MM.1S (cell line): ENCODE data around the gene MT3.

Experiments
- DNase-seq: peaks from one replicate; pipeline ENCODE4 v3.0.0-alpha.2; 2015
- H2AFZ ChIP-seq: fragments of 300-600 bp; sonication (generic); 2 replicates; pipeline ENCODE4 v1.6.0; 2016; ENCODE audit warnings: antibody characterized with exemption, low read length
- H3F3A ChIP-seq: fragments of 300-600 bp; sonication (generic); 2 replicates; pipeline ENCODE4 v1.6.1; 2016; ENCODE audit warnings: mild to moderate bottlenecking, antibody characterized with exemption, low read length, moderate library complexity, mixed read lengths; ENCODE audit not compliant: insufficient read depth
- H3K27ac ChIP-seq: fragments of 300-600 bp; sonication (generic); 2 replicates; pipeline ENCODE4 v1.5.1; 2016; ENCODE audit warnings: mild to moderate bottlenecking, low read length
- H3K27me3 ChIP-seq: fragments of 300-600 bp; sonication (generic); replicated peaks from 2 replicates; pipeline ENCODE4 v1.6.0; 2016; ENCODE audit warnings: low read length; ENCODE audit not compliant: insufficient read depth
- H3K36me3 ChIP-seq: fragments of 300-600 bp; sonication (generic); replicated peaks from 2 replicates; pipeline ENCODE4 v1.6.1; 2016; ENCODE audit warnings: mild to moderate bottlenecking, low read length, mixed read lengths; ENCODE audit not compliant: insufficient read depth
- H3K4me1 ChIP-seq: fragments of 300-600 bp; sonication (generic); 2 replicates; pipeline ENCODE4 v1.6.1; 2016; ENCODE audit warnings: low read length, mixed read lengths
- H3K4me2 ChIP-seq: fragments of 300-600 bp; sonication (generic); 2 replicates; pipeline ENCODE4 v1.6.0; 2016; ENCODE audit warnings: low read depth, low read length
- H3K4me3 ChIP-seq: fragments of 300-600 bp; sonication (generic); 2 replicates; pipeline ENCODE4 v1.5.1; 2016; ENCODE audit warnings: low read length, mixed read lengths
- H3K79me2 ChIP-seq: fragments of 300-600 bp; sonication (generic); 2 replicates; pipeline ENCODE4 v1.6.1; 2016; ENCODE audit warnings: mixed run types, low read length, mixed read lengths
- H3K9ac ChIP-seq: fragments of 300-600 bp; sonication (generic); 2 replicates; pipeline ENCODE4 v1.6.1; 2016; ENCODE audit warnings: low read length, mixed read lengths
- H3K9me2 ChIP-seq: fragments of 300-600 bp; sonication (generic); replicated peaks from 2 replicates; pipeline ENCODE4 v1.6.1; 2016; ENCODE audit warnings: mild to moderate bottlenecking, low read length, mixed read lengths; ENCODE audit not compliant: insufficient read depth
- H3K9me3 ChIP-seq: fragments of 300-600 bp; sonication (generic); replicated peaks from 2 replicates; pipeline ENCODE4 v1.6.1; 2016; ENCODE audit warnings: mild to moderate bottlenecking, low read length, mixed read lengths; ENCODE audit not compliant: insufficient read depth
- H4K20me1 ChIP-seq: fragments of 300-600 bp; sonication (generic); 2 replicates; pipeline ENCODE4 v1.6.1; 2016; ENCODE audit warnings: mild to moderate bottlenecking, low read length, moderate library complexity, mixed read lengths; ENCODE audit not compliant: insufficient read depth
- CTCF ChIP-seq: fragments of 300-600 bp; sonication (generic); IDR thresholded peaks from 2 replicates; pipeline ENCODE4 v1.5.1; 2016; ENCODE audit warnings: antibody characterized with exemption, low read length, mixed read lengths
- EZH2 ChIP-seq: fragments of 300-600 bp; sonication (generic); optimal IDR thresholded peaks from 2 replicates; pipeline ENCODE3; 2017; ENCODE audit warnings: low read depth, mild to moderate bottlenecking, antibody characterized with exemption, low read length, mixed read lengths
- EZH2phosphoT487 ChIP-seq: fragments of 300-600 bp; sonication (generic); IDR thresholded peaks from 2 replicates; pipeline ENCODE4 v1.6.1; 2018; ENCODE audit warnings: antibody characterized with exemption, low read length

The MT3 gene

DNA sequence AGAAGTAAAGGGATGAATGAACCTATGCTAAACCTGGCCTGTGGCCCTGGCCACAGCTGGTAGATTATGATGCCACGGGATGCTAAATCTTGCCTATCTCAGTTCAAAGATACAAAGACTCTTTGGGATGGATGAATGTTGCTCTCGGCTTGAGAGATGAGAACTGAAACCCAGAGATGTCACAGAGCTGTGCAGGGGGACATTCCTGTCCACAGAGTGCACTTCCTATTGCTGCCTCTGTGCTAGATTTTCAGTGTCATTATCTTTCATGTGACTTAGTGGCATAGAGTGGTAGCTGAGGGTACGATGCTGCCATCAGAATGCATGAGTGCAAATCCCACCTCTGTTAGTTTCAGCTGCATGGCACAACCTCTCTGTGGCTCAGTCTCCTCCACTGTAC, 40.8 kb downstream of the MT3 start:
- Histone ChIP-seq H3K79me2 (no peaks in the 10 kb centered on the region), H3F3A (no peaks in the 10 kb centered on the region), H3K9me2 (no peaks in the 10 kb centered on the region), H3K36me3 (no peaks in the 10 kb centered on the region), H3K4me3 (no peak overlapping the region), H3K4me2 (no peak overlapping the region), H4K20me1 (no peaks in the 10 kb centered on the region), H3K9me3 (no peaks in the 10 kb centered on the region), H2AFZ (no peak overlapping the region), H3K27me3 (peaks cover 71% of the 10 kb centered on the region), H3K27ac (no peak overlapping the region), H3K4me1 (no peaks in the 10 kb centered on the region), H3K9ac (no peak overlapping the region)
- DNase-seq: peak; percentile 22
- TF ChIP-seq EZH2: no peak
- peak; percentile 6; the same call in 1 of the 2 replicates for TF ChIP-seq CTCF

- H3K9ac ChIP-seq: no peak overlapping the region
- H3K4me2 ChIP-seq: no peak overlapping the region
- H3K27ac ChIP-seq: no peak overlapping the region
- no peaks in the 10 kb centered on the region for H3F3A ChIP-seq
- H4K20me1 ChIP-seq: no peaks in the 10 kb centered on the region
- no peaks in the 10 kb centered on the region for H3K9me2 ChIP-seq
- peaks cover 71% of the 10 kb centered on the region for H3K27me3 ChIP-seq
- H3K9me3 ChIP-seq: no peaks in the 10 kb centered on the region
- no peaks in the 10 kb centered on the region for H3K79me2 ChIP-seq
- H3K4me3 ChIP-seq: no peak overlapping the region
- no peak for DNase-seq
- no peak for TF ChIP-seq EZH2phosphoT487
- no peaks in the 10 kb centered on the region for H3K4me1 ChIP-seq
- H2AFZ ChIP-seq: no peak overlapping the region
- no peaks in the 10 kb centered on the region for H3K36me3 ChIP-seq
Observed at GRCh38 chr16:56631197-56631596, 41.9 kb downstream of the MT3 start.

DNA sequence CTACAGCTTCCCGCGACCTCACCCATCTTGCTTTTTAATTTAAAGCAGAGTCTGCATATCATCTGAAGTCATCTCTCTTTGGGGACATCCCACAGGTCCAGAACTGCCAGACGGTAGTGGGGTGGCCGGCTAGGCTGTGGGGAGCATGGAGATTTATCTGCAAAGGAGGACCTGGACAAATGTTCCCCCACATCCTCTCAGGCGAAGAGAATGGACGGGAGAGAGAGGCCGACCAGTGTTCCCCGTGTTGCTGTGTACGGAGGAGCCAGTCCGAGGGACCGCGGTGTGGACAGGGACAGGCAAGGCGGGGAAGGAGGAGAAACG, 42.5 kb downstream of the MT3 start:
- Histone ChIP-seq H3K4me3 (no peak overlapping the region), H3K79me2 (no peaks in the 10 kb centered on the region), H3K4me1 (no peaks in the 10 kb centered on the region), H3K27ac (no peak overlapping the region), H3K27me3 (peaks cover 71% of the 10 kb centered on the region), H3K9me3 (no peaks in the 10 kb centered on the region), H4K20me1 (no peaks in the 10 kb centered on the region), H3K4me2 (no peak overlapping the region), H3K9ac (no peak overlapping the region), H2AFZ (no peak overlapping the region), H3K9me2 (no peaks in the 10 kb centered on the region), H3K36me3 (no peaks in the 10 kb centered on the region), H3F3A (no peaks in the 10 kb centered on the region)
- DNase-seq: no peak
- TF ChIP-seq CTCF (no peak), EZH2phosphoT487 (no peak), EZH2 (no peak)

DNA sequence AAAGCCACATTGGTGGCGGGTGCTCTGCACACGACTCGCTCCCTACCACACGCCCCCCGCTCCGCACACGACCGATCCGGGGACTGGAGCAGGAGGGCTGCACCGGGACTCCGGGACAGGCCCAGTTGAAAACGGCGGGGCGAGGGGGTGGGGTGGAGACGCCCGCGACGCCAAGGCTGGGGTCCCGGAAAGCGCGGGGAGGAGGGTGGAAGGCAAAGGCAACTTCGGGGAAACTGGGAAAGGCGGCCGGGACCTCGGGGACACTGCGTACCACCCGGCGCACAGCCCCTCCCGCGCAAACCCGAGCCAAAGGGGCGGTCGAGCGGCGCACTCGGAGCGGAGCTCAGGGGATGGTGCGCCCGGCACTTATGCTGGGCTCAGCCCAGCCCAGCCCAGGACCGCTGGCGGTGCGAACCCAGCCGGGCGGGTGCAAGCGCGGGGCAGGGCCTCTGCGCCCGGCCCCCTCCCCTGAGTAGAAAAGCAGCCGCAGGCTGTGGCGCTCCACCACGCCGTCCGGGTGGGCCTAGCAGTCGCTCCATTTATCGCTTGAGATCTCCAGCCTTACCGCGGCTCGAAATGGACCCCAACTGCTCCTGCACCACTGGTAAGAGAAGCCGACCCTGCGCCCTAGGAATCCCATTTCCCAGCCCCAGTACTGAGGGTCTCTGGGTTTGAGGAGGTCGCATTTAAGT, 43.0 kb downstream of the MT3 start, which contains the start of gene MT1M:
TSS of gene MT1M (plus strand) at position 504 of the 692 bp plus-strand sequence. CDS start at position 577, 73 bp downstream.
- no peak within 1 kb of the TSS for H3K4me2 ChIP-seq
- no peak for DNase-seq
- no peak within 1 kb of the TSS for H3K4me3 ChIP-seq
- no peaks in the 10 kb centered on the region for H3K4me1 ChIP-seq
- H3K36me3 ChIP-seq: no peaks in the 10 kb centered on the region
- H3K9me3 ChIP-seq: no peaks in the 10 kb centered on the region
- no peaks in the 10 kb centered on the region for H4K20me1 ChIP-seq
- no peak within 1 kb of the TSS for H3K27ac ChIP-seq
- H3K79me2 ChIP-seq: no peaks in the 10 kb centered on the region
- no peak within 1 kb of the TSS for H3K9ac ChIP-seq
- H3K27me3 ChIP-seq: peaks cover 71% of the 10 kb centered on the region
- H2AFZ ChIP-seq: no peak within 1 kb of the TSS
- no peaks in the 10 kb centered on the region for H3K9me2 ChIP-seq
- no peaks in the 10 kb centered on the region for H3F3A ChIP-seq
- TF ChIP-seq EZH2: no peak
- no peak for TF ChIP-seq CTCF
- no peak for TF ChIP-seq EZH2phosphoT487
